Heart right ventricle (tissue), 16 donors: Measurements from ENCODE around the gene OLFM1. TPM values are rescaled to one million over a fixed set of nuclear protein-coding genes. Genes with fewer than 3 reads are reported as not detected.
A peak's percentile ranks its signal among the peaks of the same experiment; 100 is the strongest.

Experiments used
- ATAC-seq, 8 donors: fragments of 200-7000 bp; cut with Tn5 transposase; one replicate each; pipeline ENCODE4 v1.9.1; 2020; ENCODE audit warnings: mild to moderate bottlenecking in 8 of 8, moderate library complexity in 8 of 8, moderate number of reproducible peaks in 1 of 8
- DNase-seq, 2 donors: peaks; one replicate each; pipeline ENCODE4 v3.0.0-alpha.2; 2020
- H3K27ac ChIP-seq, 10 donors: fragments of 200-600 bp; sonication (generic) in 2 of 10; one replicate each; pipeline versions ENCODE4 v1.5.0 to v1.8.0; 2020 to 2022; ENCODE audit warnings: mild to moderate bottlenecking in 3 of 10
- H3K27me3 ChIP-seq, 7 donors: fragments of 200-600 bp; one replicate each; pipeline ENCODE4 v1.8.0; 2021 to 2022; ENCODE audit warnings: mild to moderate bottlenecking in 2 of 7
- H3K36me3 ChIP-seq, 9 donors: fragments of 200-600 bp; sonication (generic) in 1 of 9; one replicate each; pipeline versions ENCODE4 v1.5.0 to v1.8.0; 2020 to 2022; ENCODE audit warnings: mild to moderate bottlenecking in 2 of 9
- H3K4me1 ChIP-seq, 9 donors: fragments of 200-600 bp; sonication (generic) in 1 of 9; one replicate each; pipeline versions ENCODE4 v1.5.0 to v1.8.0; 2020 to 2022; ENCODE audit warnings: mild to moderate bottlenecking in 4 of 9
- H3K4me3 ChIP-seq, 10 donors: fragments of 200-600 bp; sonication (generic) in 2 of 10; one replicate each; pipeline versions ENCODE4 v1.5.0 to v1.8.0; 2020 to 2022; ENCODE audit warnings: mild to moderate bottlenecking in 7 of 10, moderate library complexity in 2 of 10
- H3K9me3 ChIP-seq, 11 donors: fragments of 200-600 bp in 10 of 11; sonication (generic) in 2 of 11; one replicate each; pipeline versions ENCODE4 v1.5.0 to v1.8.0; 2013 to 2022; ENCODE audit warnings: mild to moderate bottlenecking in 2 of 11, control low read depth in 1 of 11, moderate library complexity in 1 of 11
- WGBS, 2 donors: extraction: QIAGEN DNeasy Blood & Tissue Kit; methylation state at CpG; one replicate each; pipeline ENCODE4 v1.1.7; 2013; ENCODE audit warnings: inconsistent platforms in 1 of 2; 5-methylcytosine and 5-hydroxymethylcytosine counted together
- intact Hi-C, 10 donors: fragments of 100-400 bp; cut with DNase I; formaldehyde crosslinking; loops; one replicate each; pipeline versions ENCODE4 v1.11.1 to v1.14.2; 2022
- polyA plus RNA-seq, 2 donors: library from polyadenylated mRNA; stranded (reverse); fragments of 200-250 nt; gene quantifications; one replicate each; pipeline ENCODE4 v1.2.3, GENCODE V29; 2013
- total RNA-seq, 10 donors: library from RNA; stranded (reverse); fragmentation: NEBNext Ultra II Directional in 3 of 10; extraction: Animal tissue kit (Norgen Biotek cat#: 25700) in 3 of 10; gene quantifications; one replicate each; pipeline versions ENCODE4 v1.2.1 to v1.2.4, GENCODE V29; 2021 to 2023
- TF ChIP-seq, protein P1 (sequence below), 9 donors: fragments of 200-600 bp; sonication (generic) in 2 of 9; IDR thresholded peaks; one replicate each; pipeline versions ENCODE4 v1.5.0 to v1.8.0; 2021 to 2022; ENCODE audit warnings: antibody characterized with exemption in 9 of 9, mild to moderate bottlenecking in 5 of 9, moderate library complexity in 1 of 9
- donor health status: Arrhythmogenic right ventricular cardiomyopathy.
- donor health status: ischemic (EF 13 %, LVEDD 7.1; RV severe dilation, severe dysfunction).
- donor health status: healthy with polysubstance abuse.
- donor health status: DM: no; HTN: yes; CAD: no.
- donor health status: DM: no; HTN: no; CAD: no.
- donor health status: ischemic (EF 25% LVEDD 6.9; RV normal size, moderate dysfunction).
- donor health status: ischemic (EF 25% LVEDD 5.7; RV mildly dilated, moderate dysfunction).
- donor health status: healthy.
- donor health status: DM: yes; HTN: yes; CAD: no.
- donor health status: Ischemic cardiomyopathy.
- donor health status: ischemic (EF 35%, LVEDD 5.7; RV mildly dilated, moderate dysfunction).
- donor health status: nonischemic (EF 11% LVEDD 7.7; RV severe dilation, severe dysfunction).
- donor health status: DM: yes; HTN: yes; CAD: no.
- donor health status: PGD.
- donor health status: ischemic (EF 29% LVEDD 5.4; RV normal size, mild dysfunction).
- donor health status: nonischemic (EF 23%, LVEDD 6.1; RV moderate dilation, normal function).

The OLFM1 gene
- total and polyA plus RNA-seq, 12 donors: 3.3 to 14.9 (median 6.5) TPM

DNA sequence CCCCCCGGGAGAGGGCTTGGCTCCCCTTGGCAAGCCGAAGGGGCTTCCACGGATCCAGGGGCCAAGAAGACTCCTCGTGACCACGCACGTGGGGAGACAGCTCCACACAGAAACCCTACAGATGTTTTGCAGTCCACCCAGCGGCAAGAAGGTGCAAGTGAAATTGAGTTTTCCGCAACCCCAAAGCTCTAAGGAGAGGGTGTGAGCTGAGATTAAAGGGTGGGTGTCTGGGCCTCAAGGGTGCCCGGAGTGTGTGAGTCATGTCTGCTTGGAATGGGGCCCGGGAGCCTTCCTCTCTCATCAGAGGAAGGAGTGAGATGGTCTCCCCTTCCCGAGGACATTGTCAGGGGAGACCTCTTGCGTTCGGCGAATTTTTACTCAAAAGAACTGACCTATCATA is 79.1 kb downstream of the OLFM1 start:
- ATAC-seq (no peak), DNase-seq (no peak)
- Histone ChIP-seq H3K36me3 (no peaks in the 10 kb centered on the region), H3K27ac (no peak overlapping the region), H3K9me3 (no peaks in the 10 kb centered on the region), H3K27me3 (peaks cover 4 to 80% (median 65%) of the 10 kb centered on the region in 7 donors), H3K4me1 (no peaks in the 10 kb centered on the region), H3K4me3 (no peak overlapping the region)
- TF ChIP-seq, protein P1, sequence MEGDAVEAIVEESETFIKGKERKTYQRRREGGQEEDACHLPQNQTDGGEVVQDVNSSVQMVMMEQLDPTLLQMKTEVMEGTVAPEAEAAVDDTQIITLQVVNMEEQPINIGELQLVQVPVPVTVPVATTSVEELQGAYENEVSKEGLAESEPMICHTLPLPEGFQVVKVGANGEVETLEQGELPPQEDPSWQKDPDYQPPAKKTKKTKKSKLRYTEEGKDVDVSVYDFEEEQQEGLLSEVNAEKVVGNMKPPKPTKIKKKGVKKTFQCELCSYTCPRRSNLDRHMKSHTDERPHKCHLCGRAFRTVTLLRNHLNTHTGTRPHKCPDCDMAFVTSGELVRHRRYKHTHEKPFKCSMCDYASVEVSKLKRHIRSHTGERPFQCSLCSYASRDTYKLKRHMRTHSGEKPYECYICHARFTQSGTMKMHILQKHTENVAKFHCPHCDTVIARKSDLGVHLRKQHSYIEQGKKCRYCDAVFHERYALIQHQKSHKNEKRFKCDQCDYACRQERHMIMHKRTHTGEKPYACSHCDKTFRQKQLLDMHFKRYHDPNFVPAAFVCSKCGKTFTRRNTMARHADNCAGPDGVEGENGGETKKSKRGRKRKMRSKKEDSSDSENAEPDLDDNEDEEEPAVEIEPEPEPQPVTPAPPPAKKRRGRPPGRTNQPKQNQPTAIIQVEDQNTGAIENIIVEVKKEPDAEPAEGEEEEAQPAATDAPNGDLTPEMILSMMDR (IDR thresholded peaks at IDR 0.05): no peak
- 69 to 73% methylated on average over 14 of the region's 14 CpGs for WGBS, 2 donors
- intact Hi-C loops: no loop called here

DNA sequence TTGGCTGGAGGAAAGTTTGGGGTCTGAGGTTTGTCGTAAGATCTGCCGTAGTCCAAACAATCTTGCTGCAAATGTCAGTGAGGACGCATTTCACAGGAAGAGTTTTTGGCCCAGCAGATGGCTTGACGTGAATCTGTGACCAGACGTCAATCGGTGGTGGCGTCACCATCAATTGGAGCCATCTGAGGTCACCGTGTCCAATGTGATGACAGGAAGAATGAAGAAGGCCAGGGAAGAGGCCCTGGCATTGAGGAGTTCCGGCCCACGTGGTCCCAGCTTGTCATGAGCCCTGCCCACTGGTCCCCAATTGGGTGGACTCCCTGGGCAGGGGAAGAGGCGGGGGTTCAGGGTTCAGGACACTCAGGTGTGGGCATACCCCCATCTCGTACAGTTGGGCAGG is 79.9 kb downstream of the OLFM1 start:
- peaks cover 4 to 78% (median 63%) of the 10 kb centered on the region in 7 donors for H3K27me3 ChIP-seq
- WGBS, 2 donors: 54% methylated on average over 12 of the region's 12 CpGs
- no peak overlapping the region for H3K4me3 ChIP-seq
- H3K27ac ChIP-seq: no peak overlapping the region
- no peaks in the 10 kb centered on the region for H3K4me1 ChIP-seq
- intact Hi-C loops: no loop called here
- peak in 2 of 8 donors; percentile 20 to 30 for ATAC-seq
- H3K9me3 ChIP-seq: no peaks in the 10 kb centered on the region
- TF ChIP-seq, protein P1 (IDR thresholded peaks at IDR 0.05): no peak
- DNase-seq: no peak
- no peaks in the 10 kb centered on the region for H3K36me3 ChIP-seq

DNA sequence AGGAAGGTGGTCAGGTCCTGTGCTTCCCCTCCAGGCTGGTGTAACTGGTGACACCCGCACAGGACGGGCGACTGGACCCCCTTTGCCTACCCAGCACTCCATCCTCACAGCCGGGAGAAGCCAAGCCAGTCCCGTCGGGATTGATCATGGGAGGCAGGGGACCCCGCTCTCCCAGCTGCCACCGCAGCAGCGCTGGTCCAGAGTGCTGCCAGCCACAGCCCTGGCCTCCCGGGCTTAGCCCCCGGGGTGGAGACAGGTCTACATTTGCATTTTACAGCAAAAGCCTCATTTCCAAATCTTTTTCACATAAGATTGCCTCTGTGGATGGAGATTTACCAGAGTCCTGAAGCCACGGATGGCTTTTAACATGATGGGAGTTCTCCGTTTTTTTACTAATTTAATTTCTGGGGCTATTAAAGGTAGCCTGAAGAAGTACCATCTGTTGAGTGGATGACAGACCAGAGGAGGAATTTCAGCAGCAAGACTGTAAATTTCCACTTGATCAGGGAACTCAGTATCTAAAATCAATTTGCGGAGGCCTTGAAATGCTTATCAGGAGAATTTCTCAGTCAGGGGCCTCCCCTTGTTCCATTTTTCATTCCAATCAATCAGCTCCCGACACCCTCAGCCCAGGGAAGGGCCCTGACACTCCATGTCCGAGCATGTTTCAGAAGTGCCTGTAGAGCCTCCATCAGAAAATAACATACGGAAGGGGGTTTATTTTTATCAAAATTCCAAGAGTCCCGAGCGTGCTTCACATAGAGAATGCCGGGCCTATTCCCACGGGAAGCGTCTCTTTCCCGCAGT is 80.6 kb downstream of the OLFM1 start:
- TF ChIP-seq, protein P1 (IDR thresholded peaks at IDR 0.05): no peak
- no peaks in the 10 kb centered on the region for H3K36me3 ChIP-seq
- DNase-seq (no peak), ATAC-seq (no peak)
- intact Hi-C loops: no loop called here
- peaks cover 4 to 78% (median 59%) of the 10 kb centered on the region in 7 donors for H3K27me3 ChIP-seq
- H3K4me1 ChIP-seq: no peaks in the 10 kb centered on the region
- H3K9me3 ChIP-seq: no peaks in the 10 kb centered on the region
- H3K27ac ChIP-seq: no peak overlapping the region
- H3K4me3 ChIP-seq: no peak overlapping the region
- 64 to 65% methylated on average over 23 of the region's 23 CpGs for WGBS, 2 donors

DNA sequence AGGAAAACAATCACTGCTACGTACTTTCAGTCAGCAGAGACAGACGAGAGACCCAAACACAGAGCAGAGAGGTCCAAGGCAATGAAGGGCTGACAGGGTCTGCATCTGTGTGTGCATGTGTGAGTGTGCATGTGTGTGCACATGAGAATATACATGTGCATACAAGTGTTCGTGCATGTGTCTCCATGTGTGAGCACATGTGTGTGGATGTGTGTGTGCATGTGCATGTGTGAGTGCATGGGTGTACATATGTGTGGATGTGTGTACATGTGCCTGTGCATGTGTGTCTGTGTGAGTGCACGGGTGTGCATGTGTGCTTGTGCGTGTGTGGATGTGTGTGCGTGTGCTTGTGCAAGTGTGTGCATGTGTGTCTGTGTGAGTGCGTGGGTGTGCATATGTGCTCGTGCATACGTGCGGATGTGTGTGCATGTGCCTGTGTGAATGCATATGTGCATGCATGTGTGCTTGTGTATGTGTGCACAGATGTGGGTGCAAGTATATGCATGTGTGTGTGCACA is 82.3 kb downstream of the OLFM1 start:
- 81 to 88% methylated on average over 10 of the region's 10 CpGs for WGBS, 2 donors
- Histone ChIP-seq H3K27ac (no peak overlapping the region), H3K9me3 (no peaks in the 10 kb centered on the region), H3K36me3 (no peaks in the 10 kb centered on the region), H3K27me3 (peaks cover 4 to 75% (median 51%) of the 10 kb centered on the region in 7 donors), H3K4me1 (no peaks in the 10 kb centered on the region), H3K4me3 (no peak overlapping the region)
- DNase-seq (no peak), ATAC-seq (peak in 1 of 8 donors; percentile 28)
- TF ChIP-seq, protein P1 (IDR thresholded peaks at IDR 0.05): no peak
- intact Hi-C loops: no loop called here
